HFF-Myc (cell line): ENCODE data around the gene IFT20.
"Not testable (repeated sequence)": the region's sequence is repeated elsewhere in the genome, so short reads cannot be mapped to it uniquely, and the experiment has no call there.

Experiments used
- DNase-seq: peaks from one replicate; pipeline ENCODE4 v3.0.0-alpha.2; 2011; ENCODE audit warnings: low read depth; ENCODE audit errors: extremely low read depth
- H3K4me3 ChIP-seq: replicated peaks from 2 replicates; pipeline ENCODE4 v1.5.1; 2011; ENCODE audit warnings: low read depth, mild to moderate bottlenecking, control low read depth, low read length
- CTCF ChIP-seq: IDR thresholded peaks from 2 replicates; pipeline ENCODE4 v1.5.1; 2012; ENCODE audit warnings: mild to moderate bottlenecking, low read depth, low read length, control low read depth; ENCODE audit errors: missing control alignments

The IFT20 gene

GRCh38 chr17:28315846-28316705, 19.2 kb downstream of the IFT20 start:
- H3K4me3 ChIP-seq = no peak overlapping the region
- no peak for DNase-seq
- no peak for TF ChIP-seq CTCF

GRCh38 chr17:28313841-28314240, 21.4 kb downstream of the IFT20 start:
- no peak overlapping the region for H3K4me3 ChIP-seq
- no peak for TF ChIP-seq CTCF
- no peak for DNase-seq

GRCh38 chr17:28306954-28307401, 28.3 kb downstream of the IFT20 start:
- no peak overlapping the region for H3K4me3 ChIP-seq
- DNase-seq = no peak
- no peak for TF ChIP-seq CTCF

- no peak overlapping the region for H3K4me3 ChIP-seq
- TF ChIP-seq CTCF = no peak
- DNase-seq = no peak
Measured at GRCh38 chr17:28298449-28298848, 36.8 kb downstream of the IFT20 start.

GRCh38 chr17:28295677-28296578, 39.3 kb downstream of the IFT20 start:
- TF ChIP-seq CTCF = no peak

GRCh38 chr17:28293994-28294393, 41.3 kb downstream of the IFT20 start:
- no peak for DNase-seq
- no peak overlapping the region for H3K4me3 ChIP-seq
- no peak for TF ChIP-seq CTCF

More at GRCh38 chr17:28295677-28296578, 39.3 kb downstream of the IFT20 start:
- DNase-seq = no peak
- no peak overlapping the region for H3K4me3 ChIP-seq

- not testable (repeated sequence) for DNase-seq, H3K4me3 ChIP-seq
Measured at GRCh38 chr17:28292878-28293277, 42.4 kb downstream of the IFT20 start.
